Natural killer cell (primary cell): ENCODE data around the gene MAP4K5. TPM values are rescaled to one million over a fixed set of nuclear protein-coding genes. Genes with fewer than 3 reads are reported as not detected.

Experiments
- ATAC-seq, 3 donors: fragments of 150-1000 bp in 2 of 3; fragments of 200-7000 bp in 1 of 3; cut with Tn5 transposase; 1 replicate in 1 of 3; 2 replicates in 2 of 3; pipeline ENCODE4 v1.10.0; 2021; ENCODE audit warnings: mild to moderate bottlenecking in 2 of 3, moderate library complexity in 2 of 3
- DNase-seq, 2 donors: peaks; one replicate each; pipeline versions ENCODE4 v3.0.0 to v3.0.0-alpha.2; 2013 to 2021; ENCODE audit warnings: mixed read lengths in 1 of 2
- H3K27ac ChIP-seq: one replicate; pipeline ENCODE4 v1.5.1; 2013; ENCODE audit warnings: mild to moderate bottlenecking, low read length
- H3K27me3 ChIP-seq: one replicate; pipeline ENCODE4 v1.6.1; 2013; ENCODE audit warnings: low read length; ENCODE audit not compliant: control insufficient read depth, insufficient read depth
- H3K36me3 ChIP-seq: one replicate; pipeline ENCODE4 v1.6.1; 2013; ENCODE audit warnings: low read length; ENCODE audit not compliant: control insufficient read depth, insufficient read depth
- H3K4me1 ChIP-seq: one replicate; pipeline ENCODE4 v1.6.1; 2013; ENCODE audit warnings: low read length; ENCODE audit not compliant: control insufficient read depth, insufficient read depth
- H3K4me3 ChIP-seq: one replicate; pipeline ENCODE4 v1.5.1; 2013; ENCODE audit warnings: low read length
- H3K9me3 ChIP-seq: one replicate; pipeline ENCODE4 v1.6.1; 2013; ENCODE audit warnings: low read length; ENCODE audit not compliant: control insufficient read depth, insufficient read depth
- H3K27ac Mint-ChIP-seq, 2 donors: one replicate each; pipeline ENCODE4 v1.8.0; 2022; ENCODE audit warnings: mild to moderate bottlenecking in 2 of 2, mixed read lengths in 2 of 2, moderate library complexity in 1 of 2
- H3K27me3 Mint-ChIP-seq, 2 donors: one replicate each; pipeline ENCODE4 v1.8.0; 2022; ENCODE audit warnings: low read depth in 2 of 2, mixed read lengths in 2 of 2
- H3K36me3 Mint-ChIP-seq: one replicate; pipeline ENCODE4 v1.8.0; 2022; ENCODE audit warnings: mixed read lengths
- H3K4me1 Mint-ChIP-seq, 2 donors: one replicate each; pipeline ENCODE4 v1.8.0; 2022; ENCODE audit warnings: mixed read lengths in 2 of 2
- H3K4me3 Mint-ChIP-seq: one replicate; pipeline ENCODE4 v1.8.0; 2022; ENCODE audit warnings: mild to moderate bottlenecking, moderate library complexity, mixed read lengths
- H3K9me3 Mint-ChIP-seq, 2 donors: one replicate each; pipeline ENCODE4 v1.8.0; 2022; ENCODE audit warnings: mixed read lengths in 2 of 2
- CTCF ChIP-seq: fragments of 200-600 bp; IDR thresholded peaks from one replicate; pipeline ENCODE4 v1.8.0; 2022; ENCODE audit warnings: antibody characterized with exemption
- WGBS: methylation state at CpG from one replicate; pipeline ENCODE4 v1.1.7; 2013; ENCODE audit warnings: missing lambda C conversion rate; ENCODE audit not compliant: insufficient coverage; 5-methylcytosine and 5-hydroxymethylcytosine counted together
- intact Hi-C: fragments of 100-400 bp; cut with micrococcal nuclease; formaldehyde crosslinking; loops from one replicate; pipeline ENCODE4 v1.14.2; 2022
- total RNA-seq, 4 donors: library from RNA; stranded (reverse); fragments of 120-200 nt in 1 of 4; gene quantifications; one replicate each; pipeline versions ENCODE4 v1.2.3 to v1.2.4, GENCODE V29; 2013 to 2022

Gene MAP4K5
- total RNA-seq, 3 donors from 2014 or later (not counting 1 experiment from before 2014, with no cell fraction given): 63.3 to 74.6 (median 65.9) TPM

GRCh38 chr14:50475460-50475859 is 56.9 kb downstream of the MAP4K5 start:
- no peak for ATAC-seq
- TF ChIP-seq CTCF: no peak
- Mint-ChIP-seq H3K27me3 (no peaks in the 10 kb centered on the region), H3K9me3 (peaks cover 2 to 7% of the 10 kb centered on the region in 2 donors), H3K27ac (no peak overlapping the region), H3K4me3 (no peak overlapping the region), H3K4me1 (no peaks in the 10 kb centered on the region), H3K36me3 (peaks cover 34% of the 10 kb centered on the region)
- 60% methylated on average over 1 of the region's 1 CpG for WGBS
- peaks cover 5% of the 10 kb centered on the region for H3K9me3 ChIP-seq
- DNase-seq: no peak
- H3K36me3 ChIP-seq: peaks cover 43% of the 10 kb centered on the region
- no peak overlapping the region for H3K27ac ChIP-seq
- H3K27me3 ChIP-seq: no peaks in the 10 kb centered on the region
- H3K4me3 ChIP-seq: no peak overlapping the region
- intact Hi-C loops: no loop called here
- H3K4me1 ChIP-seq: no peaks in the 10 kb centered on the region

- Histone ChIP-seq H3K36me3 (peaks cover 58% of the 10 kb centered on the region), H3K27ac (no peak overlapping the region), H3K4me3 (no peak overlapping the region), H3K9me3 (peaks cover 5% of the 10 kb centered on the region), H3K4me1 (peaks cover 3% of the 10 kb centered on the region), H3K27me3 (no peaks in the 10 kb centered on the region)
- intact Hi-C loops: no loop called here
- H3K36me3 Mint-ChIP-seq: peaks cover 59% of the 10 kb centered on the region
- H3K4me3 Mint-ChIP-seq: no peak overlapping the region
- no peak for TF ChIP-seq CTCF
- peaks cover 23 to 24% of the 10 kb centered on the region in 2 donors for H3K4me1 Mint-ChIP-seq
- WGBS: 80% methylated on average over 3 of the region's 6 CpGs
- ATAC-seq: no peak
- peaks cover 7% of the 10 kb centered on the region in 2 donors for H3K9me3 Mint-ChIP-seq
- no peak overlapping the region for H3K27ac Mint-ChIP-seq
- no peaks in the 10 kb centered on the region for H3K27me3 Mint-ChIP-seq
- DNase-seq: no peak
Observed at GRCh38 chr14:50471838-50472465, 60.4 kb downstream of the MAP4K5 start.

GRCh38 chr14:50469982-50470381 is 62.4 kb downstream of the MAP4K5 start:
- H3K27ac Mint-ChIP-seq: peak overlapping the region; percentile 49 to 74
- no peak overlapping the region for H3K27ac ChIP-seq
- H3K36me3 ChIP-seq: peaks cover 63% of the 10 kb centered on the region
- no CpG with 5 or more reads among the region's 1 CpG for WGBS
- no peak overlapping the region for H3K4me3 ChIP-seq
- peaks cover 3% of the 10 kb centered on the region for H3K4me1 ChIP-seq
- intact Hi-C loops: no loop called here
- H3K9me3 Mint-ChIP-seq: peaks cover 7% of the 10 kb centered on the region in 2 donors
- H3K4me1 Mint-ChIP-seq: peaks cover 23 to 24% of the 10 kb centered on the region in 2 donors
- DNase-seq: no peak
- H3K27me3 ChIP-seq: no peaks in the 10 kb centered on the region
- no peak for ATAC-seq
- H3K9me3 ChIP-seq: peaks cover 5% of the 10 kb centered on the region
- no peaks in the 10 kb centered on the region for H3K27me3 Mint-ChIP-seq
- peaks cover 59% of the 10 kb centered on the region for H3K36me3 Mint-ChIP-seq
- TF ChIP-seq CTCF: no peak
- no peak overlapping the region for H3K4me3 Mint-ChIP-seq

- Mint-ChIP-seq H3K27ac (no peak overlapping the region), H3K36me3 (peaks cover 6% of the 10 kb centered on the region), H3K9me3 (no peaks in the 10 kb centered on the region), H3K27me3 (no peaks in the 10 kb centered on the region), H3K4me1 (no peaks in the 10 kb centered on the region), H3K4me3 (no peak overlapping the region)
- Histone ChIP-seq H3K9me3 (no peaks in the 10 kb centered on the region), H3K4me3 (no peak overlapping the region), H3K4me1 (no peaks in the 10 kb centered on the region), H3K27ac (no peak overlapping the region), H3K36me3 (peaks cover 30% of the 10 kb centered on the region), H3K27me3 (no peaks in the 10 kb centered on the region)
- DNase-seq: no peak
- no peak for ATAC-seq
- no peak for TF ChIP-seq CTCF
- intact Hi-C loops: no loop called here
- no CpG with 5 or more reads among the region's 2 CpGs for WGBS
Observed at GRCh38 chr14:50462111-50462510, 70.3 kb downstream of the MAP4K5 start.
